GM21737 (cell line): ENCODE results near the gene MAP7D3.
"Not testable (repeated sequence)": the region's sequence is repeated elsewhere in the genome, so short reads cannot be mapped to it uniquely, and the experiment has no call there.

ENCODE experiments used
- ATAC-seq: cut with Tn5 transposase; IDR thresholded peaks from one replicate; pipeline ENCODE4 v1.9.1; 2021; ENCODE audit warnings: mild to moderate bottlenecking, moderate library complexity; ENCODE audit not compliant: unreplicated experiment

MAP7D3 gene

GRCh38 chrX:136183917-136184316, 67.3 kb downstream of the MAP7D3 start:
- no peak for ATAC-seq

- ATAC-seq = no peak
Observed at GRCh38 chrX:136183172-136183571, 68.0 kb downstream of the MAP7D3 start.

- no peak for ATAC-seq
Observed at GRCh38 chrX:136182414-136182813, 68.8 kb downstream of the MAP7D3 start.

GRCh38 chrX:136179133-136179532, 72.1 kb downstream of the MAP7D3 start:
- no peak for ATAC-seq

GRCh38 chrX:136176399-136176825, 74.8 kb downstream of the MAP7D3 start:
- ATAC-seq = no peak

GRCh38 chrX:136171420-136171819, 79.8 kb downstream of the MAP7D3 start:
- ATAC-seq = no peak

- ATAC-seq = no peak
Observed at GRCh38 chrX:136170139-136170800, 80.9 kb downstream of the MAP7D3 start.

- ATAC-seq = no peak
Observed at GRCh38 chrX:136168929-136169735, 82.1 kb downstream of the MAP7D3 start.

GRCh38 chrX:136167989-136168388, 83.2 kb downstream of the MAP7D3 start:
- not testable (repeated sequence) for ATAC-seq

- ATAC-seq = no peak
Observed at GRCh38 chrX:136166221-136166855, 84.9 kb downstream of the MAP7D3 start.

GRCh38 chrX:136165406-136165805, 85.8 kb downstream of the MAP7D3 start:
- ATAC-seq = no peak

- ATAC-seq = no peak
Observed at GRCh38 chrX:136163689-136164088, 87.5 kb downstream of the MAP7D3 start.
